ENCODE measurements around the gene RAD9B.

- no peak for TF ChIP-seq CTCF (conservative IDR thresholded peaks at IDR 0.05 in 1 of 2, IDR thresholded peaks at IDR 0.05 in 1 of 2; ENCODE audit: low read depth in 1 of 2, low read length in 2 of 2)
- no peak for TF ChIP-seq EZH2 (IDR thresholded peaks at IDR 0.05; ENCODE audit: low read length, missing control alignments)
Measured at GRCh38 chr12:110466791-110467190, 35.3 kb upstream of the RAD9B start.
